ENCODE data around the gene FBXO41. TPM values are rescaled to one million over a fixed set of nuclear protein-coding genes. Genes with fewer than 3 reads are reported as not detected.

The FBXO41 gene
- total and polyA plus RNA-seq, 9 of the 15 experiments (the other 6 are each of a cell fraction or from before 2014, with no cell fraction given): 0.21 to 8.2 (median 3.5) TPM

- TF ChIP-seq ZBTB40 (IDR thresholded peaks at IDR 0.05) (peak; percentile 96), ZBTB40 (CRISPR knock-in tag; IDR thresholded peaks at IDR 0.05) (no peak), NELFE (IDR thresholded peaks at IDR 0.05; ENCODE audit: insufficient read depth, insufficient read length) (peak; percentile 64), GABPA (tag; conservative IDR thresholded peaks at IDR 0.05; ENCODE audit: low read depth) (peak; percentile 97), E2F1 (CRISPR knock-in tag; IDR thresholded peaks at IDR 0.05) (peak; percentile 60), ZNF174 (CRISPR knock-in tag; IDR thresholded peaks at IDR 0.05) (no peak), PHF8 (IDR thresholded peaks at IDR 0.05; ENCODE audit: borderline replicate concordance, low read length) (peak; percentile 95), POLR2AphosphoS5 (IDR thresholded peaks at IDR 0.05; ENCODE audit: control insufficient read depth, insufficient read depth, low read depth, low read length) (peak; percentile 94), HNRNPK (IDR thresholded peaks at IDR 0.05; ENCODE audit: low read depth, low read length, poor library complexity, severe bottlenecking) (no peak), KDM4B (IDR thresholded peaks at IDR 0.05; ENCODE audit: borderline replicate concordance in 2 of 2, low read depth in 1 of 2) (peak in 1 of 2 experiments; percentile 79; a peak in 2 of 4 replicates), MNT (conservative IDR thresholded peaks at IDR 0.05) (peak in 1 of 2 experiments; percentile 58; a peak in 2 of 4 replicates), ARNT (IDR thresholded peaks at IDR 0.05) (peak; percentile 67 to 76; a peak in 2 of 4 replicates), ZNF57 (CRISPR knock-in tag; IDR thresholded peaks at IDR 0.05) (no peak), MAX (CRISPR knock-in tag; IDR thresholded peaks at IDR 0.05) (no peak)
These were observed 50.1 kb downstream of the FBXO41 start, which contains the start of gene CCT7 (continued) for GRCh38 chr2:73233932-73234832.
